ENCODE results near the gene C5orf34. TPM values are rescaled to one million over a fixed set of nuclear protein-coding genes. Genes with fewer than 3 reads are reported as not detected.

The C5orf34 gene
- total RNA-seq, 4 donors from 2014 or later = 0.31 to 1.2 (median 0.91) TPM

- H3K36me3 ChIP-seq = peaks cover 0 to 19% of the 10 kb centered on the region in 2 donors
- H3K27me3 ChIP-seq = no peaks in the 10 kb centered on the region
- H3K4me3 ChIP-seq = no peak overlapping the region
- no peaks in the 10 kb centered on the region for H3K4me1 ChIP-seq
- no peak overlapping the region for H3K27ac ChIP-seq
- H3K9me3 ChIP-seq = no peaks in the 10 kb centered on the region
- no peak for ATAC-seq
- TF ChIP-seq POLR2AphosphoS5 (IDR thresholded peaks at IDR 0.05) (no peak), CTCF (IDR thresholded peaks at IDR 0.05) (no peak), POLR2A (IDR thresholded peaks at IDR 0.05) (no peak), EP300 (IDR thresholded peaks at IDR 0.05) (no peak)
- WGBS, 2 donors (ENCODE audit: low coverage in 1 of 2) = 100% methylated on average over 2 of the region's 2 CpGs; no CpG with 5 or more reads in 1 of the 2 donors
These were observed 16.4 kb downstream of the C5orf34 start for GRCh38 chr5:43498581-43498980.

- Histone ChIP-seq H3K4me3 (no peak overlapping the region), H3K27me3 (no peaks in the 10 kb centered on the region), H3K27ac (no peak overlapping the region), H3K9me3 (no peaks in the 10 kb centered on the region), H3K36me3 (peaks cover 0 to 12% of the 10 kb centered on the region in 2 donors), H3K4me1 (no peaks in the 10 kb centered on the region)
- no peak for ATAC-seq
- WGBS, 2 donors (ENCODE audit: low coverage in 1 of 2) = 90% methylated on average over 5 of the region's 5 CpGs
- no peak for TF ChIP-seq POLR2AphosphoS5 (IDR thresholded peaks at IDR 0.05)
- TF ChIP-seq EP300 (IDR thresholded peaks at IDR 0.05) = no peak
- TF ChIP-seq POLR2A (IDR thresholded peaks at IDR 0.05) = no peak
- TF ChIP-seq CTCF (IDR thresholded peaks at IDR 0.05) = no peak
These were observed 17.4 kb downstream of the C5orf34 start for GRCh38 chr5:43497311-43498104.

GRCh38 chr5:43491326-43491725 is 23.6 kb downstream of the C5orf34 start:
- no peak overlapping the region for H3K27ac ChIP-seq
- no peak for ATAC-seq
- no peak overlapping the region for H3K4me3 ChIP-seq
- H3K27me3 ChIP-seq = no peaks in the 10 kb centered on the region
- no peaks in the 10 kb centered on the region for H3K4me1 ChIP-seq
- WGBS, 2 donors (ENCODE audit: low coverage in 1 of 2) = 89 to 100% methylated on average over 1 of the region's 1 CpG
- no peak for TF ChIP-seq POLR2AphosphoS5 (IDR thresholded peaks at IDR 0.05)
- TF ChIP-seq EP300 (IDR thresholded peaks at IDR 0.05) = no peak
- H3K9me3 ChIP-seq = no peaks in the 10 kb centered on the region
- H3K36me3 ChIP-seq = peaks cover 0 to 4% of the 10 kb centered on the region in 2 donors

GRCh38 chr5:43486353-43486752 is 28.6 kb downstream of the C5orf34 start:
- no peaks in the 10 kb centered on the region for H3K27me3 ChIP-seq
- ATAC-seq = no peak
- no peak overlapping the region for H3K4me3 ChIP-seq
- no peaks in the 10 kb centered on the region for H3K36me3 ChIP-seq
- peaks cover 0 to 28% (median 7%) of the 10 kb centered on the region in 3 donors for H3K4me1 ChIP-seq
- TF ChIP-seq EP300 (IDR thresholded peaks at IDR 0.05) (no peak), CTCF (IDR thresholded peaks at IDR 0.05) (no peak), POLR2AphosphoS5 (IDR thresholded peaks at IDR 0.05) (no peak), POLR2A (IDR thresholded peaks at IDR 0.05) (no peak)
- H3K27ac ChIP-seq = no peak overlapping the region
- no peaks in the 10 kb centered on the region for H3K9me3 ChIP-seq
- 87 to 100% methylated on average over 3 of the region's 3 CpGs for whole genome bisulfite sequencing, 2 donors (ENCODE audit: low coverage in 1 of 2)

GRCh38 chr5:43485406-43485805 is 29.5 kb downstream of the C5orf34 start:
- ATAC-seq = no peak
- Histone ChIP-seq H3K4me3 (no peak overlapping the region), H3K36me3 (no peaks in the 10 kb centered on the region), H3K27me3 (no peaks in the 10 kb centered on the region), H3K4me1 (peaks cover 0 to 28% (median 7%) of the 10 kb centered on the region in 3 donors), H3K27ac (peak overlapping the region in 1 of 4 donors; percentile 96), H3K9me3 (no peaks in the 10 kb centered on the region)
- no peak for TF ChIP-seq CTCF (IDR thresholded peaks at IDR 0.05)
- no peak for TF ChIP-seq POLR2A (IDR thresholded peaks at IDR 0.05)
- TF ChIP-seq POLR2AphosphoS5 (IDR thresholded peaks at IDR 0.05) = no peak
- TF ChIP-seq EP300 (IDR thresholded peaks at IDR 0.05) = no peak
- WGBS, 2 donors (ENCODE audit: low coverage in 1 of 2) = 100% methylated on average over 1 of the region's 2 CpGs; no CpG with 5 or more reads in 1 of the 2 donors

All from gastroesophageal sphincter (tissue), 4 donors.